VCaP (cell line): ENCODE measurements around the gene GPR135.

ENCODE experiments used
- H3K27ac ChIP-seq: fragments of 450-650 bp; 2 replicates; pipeline ENCODE4 v1.5.1; 2017
- TF ChIP-seq, protein P1 (sequence below): fragments of 450-650 bp; conservative IDR thresholded peaks from 2 replicates; pipeline ENCODE4 v1.5.1; 2017; ENCODE audit warnings: mild to moderate bottlenecking, moderate library complexity

The GPR135 gene

DNA sequence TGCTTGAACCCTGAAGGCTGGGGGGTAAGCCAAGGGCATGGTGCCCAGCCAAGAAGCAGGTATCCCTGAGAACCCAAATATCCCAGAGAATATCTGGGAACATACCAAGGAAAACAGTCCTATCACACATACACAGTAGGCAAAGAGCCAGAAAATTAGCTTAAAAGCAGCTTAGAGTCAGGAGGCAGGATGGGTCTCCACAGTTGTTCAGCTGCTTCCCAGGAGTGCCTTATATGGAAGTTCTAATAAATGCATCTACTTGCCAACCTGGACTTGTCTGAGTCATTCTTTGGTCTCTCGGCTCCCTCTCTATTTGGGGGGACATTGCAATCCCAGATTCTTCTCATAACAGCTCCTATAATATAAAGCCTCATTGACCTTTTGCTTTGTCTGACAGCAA is 9.0 kb upstream of the GPR135 start:
- no peak overlapping the region for H3K27ac ChIP-seq

DNA sequence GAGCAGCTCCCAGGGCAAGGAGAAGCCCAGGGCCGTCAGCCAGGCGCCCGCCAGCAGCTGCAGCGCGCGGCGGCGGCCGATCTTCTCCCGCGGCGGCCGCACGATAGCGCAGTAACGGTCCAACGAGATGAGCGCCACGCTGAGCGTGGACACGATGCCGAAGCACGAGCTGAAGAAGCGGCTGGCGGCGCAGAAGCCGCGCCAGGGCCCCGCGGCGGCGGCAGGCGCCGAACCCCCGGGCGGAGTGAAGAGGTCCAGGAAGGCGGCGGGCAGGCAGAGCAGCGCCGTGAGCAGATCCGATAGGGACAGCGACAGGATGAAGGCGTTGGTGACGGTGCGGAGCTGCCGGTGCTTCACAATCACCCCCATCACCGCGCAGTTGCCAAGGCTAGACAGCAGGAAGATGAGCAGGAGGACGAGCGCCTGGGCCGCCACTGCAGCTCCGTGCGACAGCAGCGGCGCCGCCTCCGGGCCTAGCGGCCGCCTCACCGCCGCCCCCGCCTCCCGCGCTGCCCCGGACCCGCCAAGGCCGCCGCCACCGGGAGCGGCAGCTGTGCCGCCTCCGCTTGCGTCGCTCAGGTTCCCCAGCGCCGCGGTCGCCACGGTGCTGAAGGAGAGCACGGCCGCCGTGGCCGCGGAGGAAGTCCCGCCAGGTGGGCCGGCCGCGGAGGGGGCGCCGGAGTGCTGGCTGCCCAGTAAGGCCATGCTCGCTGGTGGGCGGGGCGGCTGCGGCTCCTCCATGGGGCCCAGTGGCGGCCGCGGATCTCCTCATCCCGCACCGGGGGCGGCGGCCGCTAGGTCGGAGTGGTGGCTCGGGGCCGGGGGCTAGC is 479 bp downstream of the GPR135 start:
- TF ChIP-seq, protein P1, sequence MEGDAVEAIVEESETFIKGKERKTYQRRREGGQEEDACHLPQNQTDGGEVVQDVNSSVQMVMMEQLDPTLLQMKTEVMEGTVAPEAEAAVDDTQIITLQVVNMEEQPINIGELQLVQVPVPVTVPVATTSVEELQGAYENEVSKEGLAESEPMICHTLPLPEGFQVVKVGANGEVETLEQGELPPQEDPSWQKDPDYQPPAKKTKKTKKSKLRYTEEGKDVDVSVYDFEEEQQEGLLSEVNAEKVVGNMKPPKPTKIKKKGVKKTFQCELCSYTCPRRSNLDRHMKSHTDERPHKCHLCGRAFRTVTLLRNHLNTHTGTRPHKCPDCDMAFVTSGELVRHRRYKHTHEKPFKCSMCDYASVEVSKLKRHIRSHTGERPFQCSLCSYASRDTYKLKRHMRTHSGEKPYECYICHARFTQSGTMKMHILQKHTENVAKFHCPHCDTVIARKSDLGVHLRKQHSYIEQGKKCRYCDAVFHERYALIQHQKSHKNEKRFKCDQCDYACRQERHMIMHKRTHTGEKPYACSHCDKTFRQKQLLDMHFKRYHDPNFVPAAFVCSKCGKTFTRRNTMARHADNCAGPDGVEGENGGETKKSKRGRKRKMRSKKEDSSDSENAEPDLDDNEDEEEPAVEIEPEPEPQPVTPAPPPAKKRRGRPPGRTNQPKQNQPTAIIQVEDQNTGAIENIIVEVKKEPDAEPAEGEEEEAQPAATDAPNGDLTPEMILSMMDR, result no peak; the same call in 1 of the 2 replicates
- H3K27ac ChIP-seq, result peak overlapping the region; percentile 81

More for the DNA sequence above, 9.0 kb upstream of the GPR135 start:
- TF ChIP-seq, protein P1, result no peak

DNA sequence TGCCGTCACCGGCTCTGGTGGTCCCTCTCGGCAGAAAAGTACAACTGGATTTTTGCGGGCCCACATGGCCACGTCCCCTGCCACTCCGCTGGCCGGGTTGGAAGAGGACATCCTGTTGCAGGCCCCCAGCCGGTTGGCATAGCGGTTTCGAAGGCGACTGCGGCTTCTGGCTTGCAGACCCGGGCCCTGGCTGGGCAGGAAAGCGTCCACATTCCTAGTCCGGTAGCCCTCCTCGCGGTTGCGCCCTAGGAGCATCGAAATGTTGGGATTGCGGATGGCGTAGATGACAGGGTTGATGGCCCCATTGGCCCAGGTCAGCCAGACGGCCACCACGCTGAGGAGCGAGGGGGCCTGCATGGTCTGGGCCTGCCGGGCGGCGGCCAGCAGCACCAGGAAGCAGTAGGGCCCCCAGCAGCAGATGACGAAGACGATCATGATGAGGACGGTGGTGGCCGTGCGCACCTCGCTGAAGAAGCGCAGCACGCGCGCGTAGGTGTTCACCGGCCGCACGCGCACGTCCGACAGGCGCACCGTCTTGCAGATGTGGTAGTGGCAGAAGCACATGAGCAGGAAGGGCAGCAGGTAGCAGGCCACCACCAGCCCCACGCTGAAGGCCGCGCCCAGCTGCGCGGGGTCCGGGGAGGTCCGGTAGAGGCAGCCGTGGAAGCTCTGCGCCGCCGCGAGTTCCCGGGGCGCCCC is 1.2 kb downstream of the GPR135 start:
- peak overlapping the region; percentile 81 for H3K27ac ChIP-seq
- TF ChIP-seq, protein P1, result no peak

DNA sequence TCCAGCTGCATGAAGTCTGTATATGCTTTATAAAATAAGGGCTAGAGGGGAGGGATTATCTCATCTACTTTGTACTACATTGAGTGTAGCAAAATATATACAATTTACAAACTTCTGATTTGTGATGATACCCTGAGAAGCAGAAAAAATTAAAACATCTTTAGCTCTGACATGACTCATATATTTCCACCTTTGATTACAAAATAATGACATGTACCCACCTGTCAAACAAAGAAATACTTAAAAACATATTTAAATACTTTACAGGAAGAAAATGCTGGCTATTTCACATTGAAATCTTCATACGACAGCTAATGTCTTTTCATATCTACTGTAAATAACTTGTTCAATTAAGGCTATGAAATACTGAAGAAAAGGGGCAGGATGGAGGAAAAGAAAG is 3.3 kb downstream of the GPR135 start:
- H3K27ac ChIP-seq, result no peak overlapping the region
- TF ChIP-seq, protein P1, result no peak

DNA sequence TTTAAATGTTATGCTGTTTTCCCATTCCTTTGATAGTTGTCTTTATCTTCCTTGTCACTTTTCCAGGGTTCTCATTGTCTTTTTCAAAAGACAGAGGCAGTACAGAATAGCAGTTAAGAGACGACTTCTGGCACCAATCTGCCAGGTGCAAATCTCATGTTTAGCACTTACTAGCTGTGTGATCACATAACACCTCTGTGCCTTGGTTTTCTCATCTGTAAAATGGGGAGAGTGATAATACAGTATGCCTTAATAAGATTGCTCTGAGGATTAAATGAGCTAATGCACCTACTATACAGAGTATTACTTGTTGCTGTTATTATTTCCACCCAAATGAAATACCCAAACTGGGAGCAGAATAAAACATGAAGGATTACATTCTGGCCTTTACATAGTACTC is 4.8 kb downstream of the GPR135 start:
- no peak overlapping the region for H3K27ac ChIP-seq
- TF ChIP-seq, protein P1, result no peak

DNA sequence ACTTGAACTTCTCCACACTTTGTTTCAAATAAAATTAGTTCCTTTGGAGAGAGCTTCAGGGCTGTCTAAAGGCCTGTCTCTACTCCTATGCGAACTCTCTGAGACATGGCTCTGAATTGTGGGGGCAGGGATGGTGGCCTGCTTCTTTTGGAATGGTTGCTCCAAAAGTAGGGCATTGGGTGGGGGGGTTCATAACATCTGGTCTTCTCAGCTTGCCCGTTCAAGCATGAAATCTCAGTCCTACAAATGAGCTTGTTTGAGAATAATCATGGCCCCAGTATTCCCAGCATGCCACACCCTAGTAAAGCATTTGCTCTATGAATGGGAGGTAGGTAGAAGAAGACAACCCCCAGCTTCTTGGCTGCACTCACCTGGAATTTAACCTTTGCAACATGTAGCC is 6.7 kb downstream of the GPR135 start:
- TF ChIP-seq, protein P1, result no peak
- no peak overlapping the region for H3K27ac ChIP-seq

DNA sequence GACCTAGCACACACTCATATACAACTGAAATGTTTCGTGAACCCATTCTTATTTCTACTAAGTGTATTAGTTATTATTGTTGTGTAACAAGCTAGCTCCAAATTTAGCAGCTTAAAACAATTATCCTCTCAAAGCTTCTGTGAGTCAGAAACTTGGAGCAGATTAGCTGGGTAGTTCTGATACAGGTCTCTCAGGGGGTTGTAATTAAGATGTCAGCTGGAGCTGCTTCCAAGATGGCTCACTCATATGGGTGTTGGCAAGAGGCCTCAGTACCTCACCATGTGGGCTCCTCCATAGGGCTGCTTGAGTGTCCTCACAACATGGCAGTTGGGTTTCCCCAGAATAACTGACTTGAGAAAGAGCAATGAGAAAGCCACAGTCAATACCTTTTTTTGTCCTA is 9.8 kb downstream of the GPR135 start:
- H3K27ac ChIP-seq, result no peak overlapping the region
- TF ChIP-seq, protein P1, result no peak
